Muscle of leg (tissue), 11 donors: ENCODE results near the gene CDC73. TPM values are rescaled to one million over a fixed set of nuclear protein-coding genes. Genes with fewer than 3 reads are reported as not detected.
A peak's percentile ranks its signal among the peaks of the same experiment; 100 is the strongest.

Experiments
- DNase-seq: peaks from one replicate; pipeline ENCODE4 v3.0.0; 2013
- H3K27ac ChIP-seq: one replicate; pipeline ENCODE4 v1.5.1; 2013; ENCODE audit warnings: mild to moderate bottlenecking, low read length, control low read depth
- H3K27me3 ChIP-seq: one replicate; pipeline ENCODE4 v1.6.1; 2013; ENCODE audit warnings: low read length; ENCODE audit not compliant: control insufficient read depth, insufficient read depth
- H3K36me3 ChIP-seq: one replicate; pipeline ENCODE4 v1.6.1; 2013; ENCODE audit warnings: low read length; ENCODE audit not compliant: control insufficient read depth, insufficient read depth
- H3K4me1 ChIP-seq: one replicate; pipeline ENCODE4 v1.6.1; 2013; ENCODE audit warnings: low read length; ENCODE audit not compliant: control insufficient read depth, insufficient read depth
- H3K4me3 ChIP-seq: one replicate; pipeline ENCODE4 v1.5.1; 2013; ENCODE audit warnings: low read length, control low read depth
- H3K9me3 ChIP-seq: replicated peaks from 2 replicates; pipeline ENCODE4 v1.6.1; 2013; ENCODE audit warnings: low read depth, low read length; ENCODE audit not compliant: control insufficient read depth
- WGBS: methylation state at CpG from one replicate; pipeline ENCODE4 v1.1.5; 2013; ENCODE audit warnings: missing lambda C conversion rate; ENCODE audit not compliant: insufficient coverage; 5-methylcytosine and 5-hydroxymethylcytosine counted together
- polyA plus RNA-seq, 8 donors: library from polyadenylated mRNA; unstranded; fragments of 120-200 nt; gene quantifications; one replicate each; pipeline versions ENCODE4 v1.2.1 to v1.2.3, GENCODE V29; 2013; ENCODE audit warnings: inconsistent platforms in 1 of 8, low replicate concordance in 1 of 8; ENCODE audit not compliant: insufficient read length in 8 of 8, insufficient read depth in 1 of 8
- total RNA-seq: library from RNA; stranded (reverse); fragments of 120-200 nt; gene quantifications from one replicate; pipeline ENCODE4 v1.2.4, GENCODE V29; 2013

The CDC73 gene
- total and polyA plus RNA-seq, 9 donors, result 13.8 to 30.2 (median 25.9) TPM

DNA sequence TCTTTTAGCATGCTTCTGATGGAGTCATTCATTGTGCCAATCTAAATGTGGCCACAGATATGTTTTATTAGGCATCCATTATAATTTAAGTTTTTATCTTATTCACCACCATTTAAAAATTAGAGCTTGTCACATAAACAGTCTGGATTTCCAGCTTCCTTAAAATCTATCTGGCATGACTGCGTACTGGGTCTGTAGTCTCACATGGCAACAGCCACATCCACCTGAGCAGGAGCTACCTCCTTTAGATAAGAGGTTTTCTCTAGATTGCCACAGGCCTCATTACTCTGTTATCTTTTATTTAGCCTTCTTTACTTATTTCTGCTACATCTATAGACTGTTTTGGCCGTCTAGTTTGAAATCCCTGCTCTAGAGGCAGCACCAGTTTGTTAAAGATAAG lies 35.5 kb downstream of the CDC73 start:
- no CpG with 5 or more reads among the region's 2 CpGs for WGBS
- DNase-seq, result no peak
- Histone ChIP-seq H3K36me3 (peaks cover 9% of the 10 kb centered on the region), H3K27ac (no peak overlapping the region), H3K27me3 (no peaks in the 10 kb centered on the region), H3K9me3 (no peaks in the 10 kb centered on the region), H3K4me1 (no peaks in the 10 kb centered on the region), H3K4me3 (no peak overlapping the region)

DNA sequence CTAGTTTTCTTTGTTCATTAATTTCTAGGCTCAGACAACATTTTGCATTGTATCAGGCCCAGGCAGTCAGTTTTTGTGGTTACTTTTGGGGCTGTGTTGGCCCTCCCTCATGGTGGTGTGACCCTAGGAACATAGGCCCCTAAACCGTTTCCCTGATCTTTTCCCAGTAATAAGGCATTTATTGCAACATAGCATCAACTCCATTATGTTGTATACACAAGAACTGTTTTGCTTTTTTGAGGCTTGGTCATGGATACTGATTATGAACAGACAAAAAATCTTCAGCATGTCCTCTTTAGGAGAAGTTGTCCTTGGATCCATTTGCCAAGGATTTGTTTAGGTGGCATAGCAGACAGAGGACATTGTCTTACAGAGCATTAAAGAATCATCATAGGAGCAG lies 54.3 kb downstream of the CDC73 start:
- no peak overlapping the region for H3K27ac ChIP-seq
- no peaks in the 10 kb centered on the region for H3K9me3 ChIP-seq
- H3K4me1 ChIP-seq, result no peaks in the 10 kb centered on the region
- H3K27me3 ChIP-seq, result no peaks in the 10 kb centered on the region
- WGBS, result no CpG with 5 or more reads among the region's 1 CpG
- H3K4me3 ChIP-seq, result no peak overlapping the region
- H3K36me3 ChIP-seq, result peaks cover 3% of the 10 kb centered on the region
- DNase-seq, result no peak

- H3K4me1 ChIP-seq, result no peaks in the 10 kb centered on the region
- no peaks in the 10 kb centered on the region for H3K9me3 ChIP-seq
- no peak overlapping the region for H3K4me3 ChIP-seq
- no peak overlapping the region for H3K27ac ChIP-seq
- no peaks in the 10 kb centered on the region for H3K36me3 ChIP-seq
- no peak for DNase-seq
- H3K27me3 ChIP-seq, result no peaks in the 10 kb centered on the region
Measured at GRCh38 chr1:193176788-193177187, 55.0 kb downstream of the CDC73 start.

GRCh38 chr1:193179094-193179493 lies 57.3 kb downstream of the CDC73 start:
- no peak overlapping the region for H3K27ac ChIP-seq
- WGBS, result no CpG with 5 or more reads among the region's 4 CpGs
- no peaks in the 10 kb centered on the region for H3K36me3 ChIP-seq
- H3K4me1 ChIP-seq, result no peaks in the 10 kb centered on the region
- H3K27me3 ChIP-seq, result no peaks in the 10 kb centered on the region
- DNase-seq, result no peak
- H3K4me3 ChIP-seq, result no peak overlapping the region
- H3K9me3 ChIP-seq, result no peaks in the 10 kb centered on the region

- DNase-seq, result no peak
Measured at GRCh38 chr1:193181536-193181935, 59.7 kb downstream of the CDC73 start.

DNA sequence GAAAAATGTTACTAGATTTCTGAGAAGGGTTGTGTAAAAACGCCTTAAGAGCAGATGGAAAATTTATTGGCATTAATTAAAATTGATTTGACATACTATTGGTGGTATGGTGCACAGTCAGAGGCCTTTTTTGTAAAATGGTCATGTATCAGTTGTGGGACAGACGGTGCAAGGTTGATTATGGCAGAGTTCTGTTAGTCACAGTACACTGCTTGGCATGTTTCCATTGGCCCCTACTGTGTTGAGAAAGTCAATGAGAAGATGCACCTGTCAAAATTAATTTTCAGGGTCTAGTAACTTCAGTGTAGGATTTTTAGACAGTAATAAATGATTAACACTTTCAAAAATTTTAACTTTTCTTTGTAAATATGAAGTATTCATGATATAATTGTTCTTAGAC lies 60.2 kb downstream of the CDC73 start:
- H3K27ac ChIP-seq, result no peak overlapping the region
- H3K4me3 ChIP-seq, result no peak overlapping the region
- H3K4me1 ChIP-seq, result no peaks in the 10 kb centered on the region
- WGBS, result 58% methylated on average over 2 of the region's 2 CpGs
- DNase-seq, result peak; percentile 52
- H3K36me3 ChIP-seq, result no peaks in the 10 kb centered on the region
- no peaks in the 10 kb centered on the region for H3K9me3 ChIP-seq
- no peaks in the 10 kb centered on the region for H3K27me3 ChIP-seq

More at GRCh38 chr1:193181536-193181935, 59.7 kb downstream of the CDC73 start:
- no peaks in the 10 kb centered on the region for H3K4me1 ChIP-seq
- H3K36me3 ChIP-seq, result no peaks in the 10 kb centered on the region
- no peaks in the 10 kb centered on the region for H3K9me3 ChIP-seq
- WGBS, result no CpG with 5 or more reads among the region's 1 CpG
- H3K27me3 ChIP-seq, result no peaks in the 10 kb centered on the region
- no peak overlapping the region for H3K27ac ChIP-seq
- no peak overlapping the region for H3K4me3 ChIP-seq

GRCh38 chr1:193183019-193183627 lies 61.3 kb downstream of the CDC73 start:
- Histone ChIP-seq H3K9me3 (no peaks in the 10 kb centered on the region), H3K4me3 (peak overlapping the region; percentile 18), H3K27me3 (no peaks in the 10 kb centered on the region), H3K36me3 (no peaks in the 10 kb centered on the region), H3K27ac (no peak overlapping the region), H3K4me1 (no peaks in the 10 kb centered on the region)
- WGBS, result no CpG with 5 or more reads among the region's 2 CpGs
- DNase-seq, result peak; percentile 70

DNA sequence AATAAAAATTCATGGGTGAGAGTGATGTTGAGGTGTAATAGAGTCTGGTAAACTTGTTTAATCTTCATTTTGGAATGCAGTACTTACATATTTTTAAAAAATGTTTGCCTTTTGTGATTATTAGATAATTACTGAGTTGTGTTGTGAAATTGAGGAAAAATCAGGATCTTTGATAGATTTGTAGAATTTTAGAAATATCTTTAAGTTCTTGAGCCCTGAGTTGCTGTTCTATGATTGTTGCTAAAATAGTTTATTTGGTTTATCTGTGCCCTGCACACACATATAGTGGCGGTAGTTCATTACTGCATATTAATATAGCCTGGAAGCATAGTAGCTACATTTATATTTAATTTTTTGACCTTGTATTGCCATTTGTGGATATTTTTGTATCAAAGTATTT lies 62.9 kb downstream of the CDC73 start:
- Histone ChIP-seq H3K9me3 (no peaks in the 10 kb centered on the region), H3K27me3 (no peaks in the 10 kb centered on the region), H3K36me3 (no peaks in the 10 kb centered on the region), H3K4me3 (peak overlapping the region; percentile 15), H3K27ac (no peak overlapping the region), H3K4me1 (no peaks in the 10 kb centered on the region)
- no peak for DNase-seq
- WGBS, result no CpG with 5 or more reads among the region's 1 CpG

GRCh38 chr1:193185211-193185610 lies 63.4 kb downstream of the CDC73 start:
- H3K27me3 ChIP-seq, result no peaks in the 10 kb centered on the region
- H3K36me3 ChIP-seq, result no peaks in the 10 kb centered on the region
- H3K27ac ChIP-seq, result no peak overlapping the region
- H3K4me3 ChIP-seq, result peak overlapping the region; percentile 37
- H3K9me3 ChIP-seq, result no peaks in the 10 kb centered on the region
- no CpG with 5 or more reads among the region's 2 CpGs for WGBS
- no peaks in the 10 kb centered on the region for H3K4me1 ChIP-seq
- no peak for DNase-seq

DNA sequence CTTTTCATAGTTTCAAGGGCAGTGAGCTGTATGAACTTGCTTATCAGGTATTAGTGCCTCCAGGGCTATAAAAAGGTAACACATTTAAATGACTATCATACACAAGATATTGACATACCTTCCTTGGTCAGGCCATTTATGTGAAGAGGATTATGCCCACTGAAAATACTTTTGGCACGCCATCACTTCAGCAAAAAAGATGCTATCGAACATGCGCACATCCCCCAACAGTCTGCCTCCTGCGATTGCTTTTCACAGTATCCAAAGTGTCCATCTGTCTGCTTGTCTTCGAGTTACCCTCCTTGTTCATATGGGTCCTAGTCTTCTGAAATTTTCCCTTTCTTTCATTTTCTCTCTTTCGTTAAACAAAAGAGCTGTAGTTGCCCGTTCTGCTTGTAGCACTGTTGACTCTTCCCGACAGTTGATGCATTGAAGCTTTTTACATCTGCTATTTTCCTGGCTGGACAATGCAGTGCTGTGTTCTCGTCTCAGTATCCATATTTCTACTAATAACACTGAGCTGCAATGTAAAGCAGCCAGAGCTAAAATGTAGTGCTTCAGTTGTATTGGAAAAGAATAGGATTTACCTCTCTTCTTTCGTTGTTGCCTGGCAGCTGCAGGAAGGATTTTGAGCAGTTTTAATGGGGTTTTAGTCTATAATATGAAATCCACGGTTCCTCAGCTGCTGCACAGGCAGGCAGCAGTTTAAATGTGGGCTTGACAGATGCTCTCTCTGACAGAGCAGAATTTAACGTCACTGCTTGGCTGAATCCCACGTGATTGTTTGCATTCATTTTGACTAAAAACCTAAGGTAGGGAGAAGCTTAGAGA lies 64.3 kb downstream of the CDC73 start, which contains the start of gene B3GALT2:
Gene B3GALT2 (minus strand): TSS at position 713 of the 831 bp plus-strand sequence. CDS start 5,051 bp downstream, outside the sequence.
- no peaks in the 10 kb centered on the region for H3K36me3 ChIP-seq
- no peaks in the 10 kb centered on the region for H3K4me1 ChIP-seq
- H3K27ac ChIP-seq, result peak within 1 kb of the TSS; percentile 89
- DNase-seq, result peak; percentile 93
- H3K27me3 ChIP-seq, result no peaks in the 10 kb centered on the region
- peak within 1 kb of the TSS; percentile 37 for H3K4me3 ChIP-seq
- no peaks in the 10 kb centered on the region for H3K9me3 ChIP-seq
- 30% methylated on average over 10 of the region's 13 CpGs for WGBS
